CD14-positive monocyte (primary cell): ENCODE measurements around the gene CTTN. TPM values are rescaled to one million over a fixed set of nuclear protein-coding genes. Genes with fewer than 3 reads are reported as not detected.

Experiments used
- DNase-seq, 3 donors: peaks; one replicate each; pipeline ENCODE4 v3.0.0-alpha.2; 2011 to 2022
- H2AFZ ChIP-seq: 2 replicates; pipeline ENCODE4 v1.6.0; 2012; ENCODE audit warnings: mild to moderate bottlenecking, low read depth, low read length, inconsistent platforms; ENCODE audit not compliant: insufficient read depth, poor library complexity, severe bottlenecking
- H3K27ac ChIP-seq, 2 donors: 1 replicate in 1 of 2; 2 replicates in 1 of 2; pipeline ENCODE4 v1.5.1; 2012 to 2013; ENCODE audit warnings: low read length in 2 of 2, control low read depth in 1 of 2, inconsistent platforms in 1 of 2, low read depth in 1 of 2, mild to moderate bottlenecking in 1 of 2
- H3K27me3 ChIP-seq, 2 donors: one replicate each; pipeline versions ENCODE4 v1.6.0 to v1.6.1; 2011 to 2013; ENCODE audit warnings: low read length in 2 of 2; ENCODE audit not compliant: control insufficient read depth in 2 of 2, insufficient read depth in 2 of 2
- H3K36me3 ChIP-seq, 2 donors: replicated peaks in 1 of 2; 1 replicate in 1 of 2; 2 replicates in 1 of 2; pipeline versions ENCODE4 v1.5.1 to v1.6.1; 2012 to 2013; ENCODE audit warnings: low read length in 2 of 2, control low read depth in 1 of 2, inconsistent platforms in 1 of 2, mild to moderate bottlenecking in 1 of 2; ENCODE audit not compliant: insufficient read depth in 2 of 2, control insufficient read depth in 1 of 2
- H3K4me1 ChIP-seq, 2 donors: 1 replicate in 1 of 2; 2 replicates in 1 of 2; pipeline versions ENCODE4 v1.5.1 to v1.6.1; 2012 to 2013; ENCODE audit warnings: low read length in 2 of 2, control low read depth in 1 of 2, inconsistent platforms in 1 of 2, mild to moderate bottlenecking in 1 of 2, moderate library complexity in 1 of 2; ENCODE audit not compliant: insufficient read depth in 2 of 2, control insufficient read depth in 1 of 2
- H3K4me2 ChIP-seq: replicated peaks from 2 replicates; pipeline ENCODE3; 2012; ENCODE audit warnings: low read length, moderate library complexity, mild to moderate bottlenecking; ENCODE audit not compliant: poor library complexity, severe bottlenecking; ENCODE audit errors: extremely low read depth
- H3K4me3 ChIP-seq, 3 experiments: fragments of 200-600 bp in 1 of 3; sonication (generic) in 1 of 3; replicated peaks in 1 of 3; 1 replicate in 2 of 3; 2 replicates in 1 of 3; pipeline ENCODE4 v1.5.1; 2011 to 2013; ENCODE audit warnings: low read length in 3 of 3, mild to moderate bottlenecking in 3 of 3, control low read depth in 2 of 3, low read depth in 2 of 3, inconsistent platforms in 1 of 3, moderate library complexity in 1 of 3
- H3K79me2 ChIP-seq: 2 replicates; pipeline ENCODE4 v1.6.0; 2012; ENCODE audit warnings: mild to moderate bottlenecking, control low read depth, inconsistent platforms, low read length, moderate library complexity; ENCODE audit not compliant: insufficient read depth
- H3K9ac ChIP-seq: 2 replicates; pipeline ENCODE4 v1.6.0; 2017; ENCODE audit warnings: low read length, mild to moderate bottlenecking; ENCODE audit not compliant: insufficient read depth, poor library complexity, severe bottlenecking
- H3K9me3 ChIP-seq, 2 donors: replicated peaks in 1 of 2; 1 replicate in 1 of 2; 2 replicates in 1 of 2; pipeline versions ENCODE4 v1.5.1 to v1.6.1; 2012 to 2013; ENCODE audit warnings: low read length in 2 of 2, control low read depth in 1 of 2; ENCODE audit not compliant: control insufficient read depth in 1 of 2, insufficient read depth in 1 of 2
- H4K20me1 ChIP-seq: 2 replicates; pipeline ENCODE4 v1.6.0; 2012; ENCODE audit warnings: mild to moderate bottlenecking, low read length, control low read depth, moderate library complexity; ENCODE audit not compliant: insufficient read depth
- H3K27ac Mint-ChIP-seq, 7 donors: one replicate each; pipeline ENCODE4 v1.8.0; 2020; ENCODE audit warnings: mild to moderate bottlenecking in 7 of 7, mixed read lengths in 7 of 7, moderate library complexity in 6 of 7, inconsistent platforms in 2 of 7
- H3K27me3 Mint-ChIP-seq, 3 donors: one replicate each; pipeline ENCODE4 v1.8.0; 2021 to 2022; ENCODE audit warnings: low read depth in 3 of 3, mild to moderate bottlenecking in 3 of 3, mixed read lengths in 3 of 3, moderate library complexity in 3 of 3, inconsistent platforms in 1 of 3
- H3K36me3 Mint-ChIP-seq, 2 donors: one replicate each; pipeline ENCODE4 v1.8.0; 2020; ENCODE audit warnings: mixed read lengths in 2 of 2, inconsistent platforms in 1 of 2, mild to moderate bottlenecking in 1 of 2
- H3K4me1 Mint-ChIP-seq: one replicate; pipeline ENCODE4 v1.8.0; 2020; ENCODE audit warnings: mild to moderate bottlenecking, mixed read lengths
- H3K4me3 Mint-ChIP-seq, 2 donors: one replicate each; pipeline ENCODE4 v1.8.0; 2020; ENCODE audit warnings: mild to moderate bottlenecking in 2 of 2, mixed read lengths in 2 of 2, moderate library complexity in 1 of 2
- H3K9me3 Mint-ChIP-seq, 7 donors: one replicate each; pipeline ENCODE4 v1.8.0; 2020 to 2022; ENCODE audit warnings: mixed read lengths in 7 of 7, mild to moderate bottlenecking in 6 of 7, moderate library complexity in 6 of 7, inconsistent platforms in 2 of 7
- WGBS: methylation state at CpG from one replicate; pipeline ENCODE4 v1.1.5; 2013; ENCODE audit warnings: missing lambda C conversion rate; ENCODE audit not compliant: insufficient coverage; 5-methylcytosine and 5-hydroxymethylcytosine counted together
- intact Hi-C, 2 donors: fragments of 100-400 bp; cut with micrococcal nuclease; formaldehyde crosslinking; loops; one replicate each; pipeline versions ENCODE4 v1.15.0 to v1.15.1; 2023
- polyA plus RNA-seq, 3 donors: library from polyadenylated mRNA; depleted of rRNA in 1 of 3; unstranded in 2 of 3; stranded (reverse) in 1 of 3; fragments of 300-500 nt in 2 of 3; fragments of >200 nt in 1 of 3; fragmentation: Illumina TruSeq in 2 of 3; gene quantifications; 1 replicate in 2 of 3; 2 replicates in 1 of 3; pipeline ENCODE4 v1.2.3, GENCODE V29; 2012 to 2021
- TF ChIP-seq, protein P1 (sequence below): fragments of 200-600 bp; IDR thresholded peaks from one replicate; pipeline ENCODE4 v1.8.0; 2022; ENCODE audit warnings: antibody characterized with exemption, mild to moderate bottlenecking

Gene CTTN
- polyA plus RNA-seq, 3 donors: 0.05 to 0.11 TPM; not detected in 1

DNA sequence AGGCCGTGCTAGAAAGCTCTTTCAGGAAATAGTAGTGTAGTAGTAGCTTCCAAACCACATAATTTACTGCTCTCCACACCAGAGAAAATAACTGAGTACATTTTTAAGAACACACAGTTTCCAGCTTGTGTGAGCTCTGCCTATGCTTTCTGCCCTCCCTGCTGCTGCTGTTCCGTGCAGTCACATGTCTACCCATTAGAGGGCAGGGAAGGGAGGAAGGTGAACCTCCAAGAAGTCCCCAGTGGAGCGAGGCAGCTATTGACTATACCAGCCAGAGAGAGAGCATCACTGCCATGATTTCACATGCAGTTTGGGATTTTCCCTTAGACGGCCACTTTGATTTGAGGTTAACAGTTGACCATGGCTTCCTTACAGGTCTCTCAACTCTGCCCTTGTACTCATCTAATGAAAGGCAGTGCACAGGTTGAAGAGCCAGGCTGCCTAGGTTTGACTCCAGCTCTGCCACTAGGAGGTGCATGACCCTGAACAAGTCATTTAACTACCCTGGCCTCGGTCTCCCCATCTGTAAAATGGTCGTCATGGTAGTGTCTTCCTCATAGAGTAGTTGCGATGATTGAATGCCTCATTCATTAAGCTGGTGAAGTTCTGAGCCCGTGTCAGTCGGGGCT, 19.7 kb upstream of the CTTN start:
- 96% methylated on average over 6 of the region's 9 CpGs for WGBS
- Mint-ChIP-seq H3K27me3 (peaks cover 3% of the 10 kb centered on the region in 3 donors), H3K36me3 (peaks cover 84 to 94% of the 10 kb centered on the region in 2 donors), H3K9me3 (peaks cover 0 to 3% (median 0%) of the 10 kb centered on the region in 7 donors), H3K4me1 (peaks cover 2% of the 10 kb centered on the region), H3K27ac (no peak overlapping the region), H3K4me3 (no peak overlapping the region)
- intact Hi-C loops: no loop called here
- H4K20me1 ChIP-seq: peaks cover 57% of the 10 kb centered on the region
- H3K36me3 ChIP-seq: peaks cover 81 to 93% of the 10 kb centered on the region in 2 donors
- no peak overlapping the region for H2AFZ ChIP-seq
- TF ChIP-seq, protein P1, sequence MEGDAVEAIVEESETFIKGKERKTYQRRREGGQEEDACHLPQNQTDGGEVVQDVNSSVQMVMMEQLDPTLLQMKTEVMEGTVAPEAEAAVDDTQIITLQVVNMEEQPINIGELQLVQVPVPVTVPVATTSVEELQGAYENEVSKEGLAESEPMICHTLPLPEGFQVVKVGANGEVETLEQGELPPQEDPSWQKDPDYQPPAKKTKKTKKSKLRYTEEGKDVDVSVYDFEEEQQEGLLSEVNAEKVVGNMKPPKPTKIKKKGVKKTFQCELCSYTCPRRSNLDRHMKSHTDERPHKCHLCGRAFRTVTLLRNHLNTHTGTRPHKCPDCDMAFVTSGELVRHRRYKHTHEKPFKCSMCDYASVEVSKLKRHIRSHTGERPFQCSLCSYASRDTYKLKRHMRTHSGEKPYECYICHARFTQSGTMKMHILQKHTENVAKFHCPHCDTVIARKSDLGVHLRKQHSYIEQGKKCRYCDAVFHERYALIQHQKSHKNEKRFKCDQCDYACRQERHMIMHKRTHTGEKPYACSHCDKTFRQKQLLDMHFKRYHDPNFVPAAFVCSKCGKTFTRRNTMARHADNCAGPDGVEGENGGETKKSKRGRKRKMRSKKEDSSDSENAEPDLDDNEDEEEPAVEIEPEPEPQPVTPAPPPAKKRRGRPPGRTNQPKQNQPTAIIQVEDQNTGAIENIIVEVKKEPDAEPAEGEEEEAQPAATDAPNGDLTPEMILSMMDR: no peak
- no peaks in the 10 kb centered on the region for H3K9me3 ChIP-seq
- no peak overlapping the region for H3K4me3 ChIP-seq
- no peak overlapping the region for H3K9ac ChIP-seq
- H3K27ac ChIP-seq: no peak overlapping the region
- DNase-seq: no peak
- no peaks in the 10 kb centered on the region for H3K27me3 ChIP-seq
- H3K4me1 ChIP-seq: no peaks in the 10 kb centered on the region
- no peaks in the 10 kb centered on the region for H3K79me2 ChIP-seq
- no peak overlapping the region for H3K4me2 ChIP-seq

DNA sequence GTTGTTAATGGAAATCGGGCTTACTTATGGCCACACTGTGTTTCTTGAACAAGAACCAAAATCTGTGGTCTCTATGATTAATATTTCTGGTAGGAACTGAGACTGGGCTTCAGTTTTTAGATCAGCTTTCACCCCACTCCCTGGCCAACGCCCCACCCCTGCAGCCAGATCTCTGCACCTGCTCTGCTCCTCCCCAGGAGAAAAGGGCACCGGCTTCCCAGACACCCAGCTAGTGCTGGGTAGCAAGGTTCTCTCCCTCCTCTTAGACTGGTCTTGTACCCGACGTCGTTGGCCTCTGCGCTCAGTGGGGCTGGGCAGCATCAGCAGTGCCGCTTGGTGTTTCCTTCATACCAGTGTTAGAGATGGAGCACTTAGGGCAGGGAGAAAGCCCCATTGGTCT, 17.0 kb upstream of the CTTN start:
- H3K27me3 ChIP-seq: no peaks in the 10 kb centered on the region
- WGBS: 94% methylated on average over 6 of the region's 8 CpGs
- intact Hi-C loops: no loop called here
- H3K36me3 ChIP-seq: peaks cover 68 to 81% of the 10 kb centered on the region in 2 donors
- no peak for DNase-seq
- H3K9me3 Mint-ChIP-seq: peaks cover 0 to 4% (median 0%) of the 10 kb centered on the region in 7 donors
- H3K79me2 ChIP-seq: no peaks in the 10 kb centered on the region
- H2AFZ ChIP-seq: no peak overlapping the region
- H4K20me1 ChIP-seq: peaks cover 60% of the 10 kb centered on the region
- no peak overlapping the region for H3K27ac Mint-ChIP-seq
- no peak overlapping the region for H3K9ac ChIP-seq
- H3K4me2 ChIP-seq: no peak overlapping the region
- no peaks in the 10 kb centered on the region for H3K4me1 ChIP-seq
- no peak overlapping the region for H3K4me3 Mint-ChIP-seq
- no peak overlapping the region for H3K4me3 ChIP-seq
- H3K9me3 ChIP-seq: no peaks in the 10 kb centered on the region
- H3K27me3 Mint-ChIP-seq: peaks cover 3 to 6% (median 4%) of the 10 kb centered on the region in 3 donors
- TF ChIP-seq, protein P1: no peak
- peaks cover 76 to 91% of the 10 kb centered on the region in 2 donors for H3K36me3 Mint-ChIP-seq
- peaks cover 4% of the 10 kb centered on the region for H3K4me1 Mint-ChIP-seq
- no peak overlapping the region for H3K27ac ChIP-seq
